HepG2 (cell line): ENCODE data around the gene TAF13. TPM values are rescaled to one million over a fixed set of nuclear protein-coding genes. Genes with fewer than 3 reads are reported as not detected.

Experiments used
- CHCHD3 ChIP-seq: sonication (generic); formaldehyde crosslinking; IDR thresholded peaks from 2 replicates; pipeline ENCODE4 v1.8.0; 2022; ENCODE audit warnings: mild to moderate bottlenecking, missing genetic modification reagents, moderate library complexity
- FOXK1 ChIP-seq: sonication (generic); formaldehyde crosslinking; IDR thresholded peaks from 2 replicates; pipeline ENCODE4 v1.4.0; 2020; ENCODE audit warnings: low read depth, missing genetic modification reagents, borderline replicate concordance
- GABPA ChIP-seq, 2 experiments: IDR thresholded peaks; 2 replicates each; pipeline ENCODE4 v1.6.1; 2011 to 2016; ENCODE audit warnings: low read depth in 2 of 2, low read length in 1 of 2, missing biosample characterization in 1 of 2, missing genetic modification characterization in 1 of 2
- GRHL1 ChIP-seq: sonication (generic); formaldehyde crosslinking; conservative IDR thresholded peaks from 2 replicates; pipeline ENCODE4 v1.8.0; 2022; ENCODE audit warnings: missing genetic modification reagents
- HMG20A ChIP-seq: IDR thresholded peaks from 2 replicates; pipeline ENCODE4 v1.6.1; 2016; ENCODE audit warnings: borderline replicate concordance
- NBN ChIP-seq: fragments of 450-650 bp; conservative IDR thresholded peaks from 2 replicates; pipeline ENCODE4 v1.6.1; 2017
- SIN3A ChIP-seq: IDR thresholded peaks from 2 replicates; pipeline ENCODE4 v1.6.1; 2011; ENCODE audit warnings: low read depth, mild to moderate bottlenecking, control low read depth, low read length, borderline replicate concordance
- XBP1 ChIP-seq: sonication (generic); formaldehyde crosslinking; IDR thresholded peaks from 2 replicates; pipeline ENCODE4 v1.5.0; 2020; ENCODE audit warnings: missing genetic modification reagents
- ZBTB25 ChIP-seq: IDR thresholded peaks from 2 replicates; pipeline ENCODE4 v1.6.1; 2018; ENCODE audit warnings: missing genetic modification reagents
- ZBTB38 ChIP-seq: sonication (generic); formaldehyde crosslinking; IDR thresholded peaks from 2 replicates; pipeline ENCODE4 v1.5.1; 2020; ENCODE audit warnings: mild to moderate bottlenecking, missing genetic modification reagents
- ZFP36L1 ChIP-seq: sonication (generic); formaldehyde crosslinking; IDR thresholded peaks from 2 replicates; pipeline ENCODE4 v1.8.0; 2022; ENCODE audit warnings: mild to moderate bottlenecking, missing genetic modification reagents, moderate library complexity
- ZMYM4 ChIP-seq: sonication (generic); formaldehyde crosslinking; IDR thresholded peaks from 2 replicates; pipeline ENCODE4 v1.8.1; 2023; ENCODE audit warnings: mild to moderate bottlenecking, missing genetic modification reagents
- ZNF260 ChIP-seq: sonication (generic); formaldehyde crosslinking; IDR thresholded peaks from 2 replicates; pipeline ENCODE4 v1.4.0; 2020; ENCODE audit warnings: missing genetic modification reagents, low read depth, mild to moderate bottlenecking, borderline replicate concordance
- ZNF318 ChIP-seq: sonication (generic); formaldehyde crosslinking; IDR thresholded peaks from 2 replicates; pipeline ENCODE4 v1.4.0; 2020; ENCODE audit warnings: mild to moderate bottlenecking, missing genetic modification reagents
- ZNF432 ChIP-seq: sonication (generic); formaldehyde crosslinking; IDR thresholded peaks from 2 replicates; pipeline ENCODE4 v1.5.0; 2020; ENCODE audit warnings: missing genetic modification reagents, mild to moderate bottlenecking, borderline replicate concordance
- ZNF691 ChIP-seq: sonication (generic); formaldehyde crosslinking; IDR thresholded peaks from 2 replicates; pipeline ENCODE4 v1.4.0; 2020; ENCODE audit warnings: missing genetic modification reagents, low read depth, mild to moderate bottlenecking, borderline replicate concordance
- polyA plus RNA-seq, 8 experiments: library from polyadenylated mRNA; depleted of rRNA in 3 of 8; stranded (reverse) in 7 of 8; unstranded in 1 of 8; fragments of >200 nt; fragmentation: Illumina TruSeq in 4 of 8; extraction: Trizol in 4 of 8; gene quantifications; 2 replicates each; pipeline versions ENCODE4 v1.2.1 to v1.2.3, GENCODE V29; 2011 to 2016; ENCODE audit warnings: low read depth in 4 of 8, missing spikeins in 1 of 8, mixed read lengths in 1 of 8; ENCODE audit not compliant: insufficient read depth in 1 of 8
- total RNA-seq, 5 experiments: library from RNA; depleted of rRNA; stranded (reverse); fragments of >200 nt; fragmentation: Illumina TruSeq; extraction: Trizol; gene quantifications; 2 replicates each; pipeline ENCODE4 v1.2.3, GENCODE V29; 2016; ENCODE audit warnings: low read depth in 1 of 5

Gene TAF13
- total and polyA plus RNA-seq, 2 of the 13 experiments (the other 11 are each of a cell fraction or from before 2014, with no cell fraction given), result 11.5 to 36.3 TPM

- TF ChIP-seq ZNF318 (CRISPR knock-in tag), result peak; percentile 42; the same call in 1 of the 2 replicates
- TF ChIP-seq SIN3A, result peak; percentile 86; the same call in 1 of the 2 replicates
- no peak for TF ChIP-seq ZNF260 (CRISPR knock-in tag)
- no peak; the same call in 1 of the 2 replicates for TF ChIP-seq HMG20A (CRISPR knock-in tag)
- peak; percentile 70; the same call in 1 of the 2 replicates for TF ChIP-seq FOXK1 (CRISPR knock-in tag)
- peak; percentile 95 for TF ChIP-seq CHCHD3 (CRISPR knock-in tag)
- peak; percentile 81 for TF ChIP-seq ZBTB25 (CRISPR knock-in tag)
- peak; percentile 94; the same call in 1 of the 2 replicates for TF ChIP-seq ZNF691 (CRISPR knock-in tag)
- no peak for TF ChIP-seq XBP1 (CRISPR knock-in tag)
- TF ChIP-seq GABPA (IDR thresholded peaks at IDR 0.05; ENCODE audit: low read depth, low read length), result peak; percentile 65
- TF ChIP-seq GABPA (CRISPR knock-in tag; IDR thresholded peaks at IDR 0.05; ENCODE audit: low read depth), result peak; percentile 92
- no peak for TF ChIP-seq ZNF432 (CRISPR knock-in tag)
- TF ChIP-seq ZMYM4 (CRISPR knock-in tag), result peak; percentile 100
- peak; percentile 88 for TF ChIP-seq ZFP36L1 (CRISPR knock-in tag)
- TF ChIP-seq GRHL1 (CRISPR knock-in tag), result no peak
- peak; percentile 92 for TF ChIP-seq ZBTB38 (CRISPR knock-in tag)
- no peak for TF ChIP-seq NBN
These were observed 24.4 kb upstream of the TAF13 start (continued) for GRCh38 chr1:109099938-109100773.
